Heart right ventricle (tissue), 16 donors: ENCODE data around the gene TRIM66. TPM values are rescaled to one million over a fixed set of nuclear protein-coding genes. Genes with fewer than 3 reads are reported as not detected.

Source experiments
- ATAC-seq, 8 donors: fragments of 200-7000 bp; cut with Tn5 transposase; one replicate each; pipeline ENCODE4 v1.9.1; 2020; ENCODE audit warnings: mild to moderate bottlenecking in 8 of 8, moderate library complexity in 8 of 8, moderate number of reproducible peaks in 1 of 8
- DNase-seq, 2 donors: peaks; one replicate each; pipeline ENCODE4 v3.0.0-alpha.2; 2020
- H3K27ac ChIP-seq, 10 donors: fragments of 200-600 bp; sonication (generic) in 2 of 10; one replicate each; pipeline versions ENCODE4 v1.5.0 to v1.8.0; 2020 to 2022; ENCODE audit warnings: mild to moderate bottlenecking in 3 of 10
- H3K27me3 ChIP-seq, 7 donors: fragments of 200-600 bp; one replicate each; pipeline ENCODE4 v1.8.0; 2021 to 2022; ENCODE audit warnings: mild to moderate bottlenecking in 2 of 7
- H3K36me3 ChIP-seq, 9 donors: fragments of 200-600 bp; sonication (generic) in 1 of 9; one replicate each; pipeline versions ENCODE4 v1.5.0 to v1.8.0; 2020 to 2022; ENCODE audit warnings: mild to moderate bottlenecking in 2 of 9
- H3K4me1 ChIP-seq, 9 donors: fragments of 200-600 bp; sonication (generic) in 1 of 9; one replicate each; pipeline versions ENCODE4 v1.5.0 to v1.8.0; 2020 to 2022; ENCODE audit warnings: mild to moderate bottlenecking in 4 of 9
- H3K4me3 ChIP-seq, 10 donors: fragments of 200-600 bp; sonication (generic) in 2 of 10; one replicate each; pipeline versions ENCODE4 v1.5.0 to v1.8.0; 2020 to 2022; ENCODE audit warnings: mild to moderate bottlenecking in 7 of 10, moderate library complexity in 2 of 10
- H3K9me3 ChIP-seq, 11 donors: fragments of 200-600 bp in 10 of 11; sonication (generic) in 2 of 11; one replicate each; pipeline versions ENCODE4 v1.5.0 to v1.8.0; 2013 to 2022; ENCODE audit warnings: mild to moderate bottlenecking in 2 of 11, control low read depth in 1 of 11, moderate library complexity in 1 of 11
- CTCF ChIP-seq, 9 donors: fragments of 200-600 bp; sonication (generic) in 2 of 9; IDR thresholded peaks; one replicate each; pipeline versions ENCODE4 v1.5.0 to v1.8.0; 2021 to 2022; ENCODE audit warnings: antibody characterized with exemption in 9 of 9, mild to moderate bottlenecking in 5 of 9, moderate library complexity in 1 of 9
- WGBS, 2 donors: extraction: QIAGEN DNeasy Blood & Tissue Kit; methylation state at CpG; one replicate each; pipeline ENCODE4 v1.1.7; 2013; ENCODE audit warnings: inconsistent platforms in 1 of 2; 5-methylcytosine and 5-hydroxymethylcytosine counted together
- intact Hi-C, 10 donors: fragments of 100-400 bp; cut with DNase I; formaldehyde crosslinking; loops; one replicate each; pipeline versions ENCODE4 v1.11.1 to v1.14.2; 2022
- polyA plus RNA-seq, 2 donors: library from polyadenylated mRNA; stranded (reverse); fragments of 200-250 nt; gene quantifications; one replicate each; pipeline ENCODE4 v1.2.3, GENCODE V29; 2013
- total RNA-seq, 10 donors: library from RNA; stranded (reverse); fragmentation: NEBNext Ultra II Directional in 3 of 10; extraction: Animal tissue kit (Norgen Biotek cat#: 25700) in 3 of 10; gene quantifications; one replicate each; pipeline versions ENCODE4 v1.2.1 to v1.2.4, GENCODE V29; 2021 to 2023
- donor health status: Arrhythmogenic right ventricular cardiomyopathy.
- donor health status: ischemic (EF 13 %, LVEDD 7.1; RV severe dilation, severe dysfunction).
- donor health status: healthy with polysubstance abuse.
- donor health status: DM: no; HTN: yes; CAD: no.
- donor health status: DM: no; HTN: no; CAD: no.
- donor health status: ischemic (EF 25% LVEDD 6.9; RV normal size, moderate dysfunction).
- donor health status: ischemic (EF 25% LVEDD 5.7; RV mildly dilated, moderate dysfunction).
- donor health status: healthy.
- donor health status: DM: yes; HTN: yes; CAD: no.
- donor health status: Ischemic cardiomyopathy.
- donor health status: ischemic (EF 35%, LVEDD 5.7; RV mildly dilated, moderate dysfunction).
- donor health status: nonischemic (EF 11% LVEDD 7.7; RV severe dilation, severe dysfunction).
- donor health status: DM: yes; HTN: yes; CAD: no.
- donor health status: PGD.
- donor health status: ischemic (EF 29% LVEDD 5.4; RV normal size, mild dysfunction).
- donor health status: nonischemic (EF 23%, LVEDD 6.1; RV moderate dilation, normal function).

TRIM66 gene
- total and polyA plus RNA-seq, 12 donors: 0.33 to 7.4 (median 2.8) TPM

- 97 to 99% methylated on average over 4 of the region's 4 CpGs for WGBS, 2 donors
- DNase-seq (no peak), ATAC-seq (no peak)
- intact Hi-C loops: no loop called here
- peaks cover 0 to 94% (median 9%) of the 10 kb centered on the region in 9 donors for H3K36me3 ChIP-seq
- H3K27me3 ChIP-seq: no peaks in the 10 kb centered on the region
- H3K4me3 ChIP-seq: no peak overlapping the region
- no peaks in the 10 kb centered on the region for H3K4me1 ChIP-seq
- no peaks in the 10 kb centered on the region for H3K9me3 ChIP-seq
- TF ChIP-seq CTCF (IDR thresholded peaks at IDR 0.05): no peak
- no peak overlapping the region for H3K27ac ChIP-seq
Observed at GRCh38 chr11:8646873-8647272, 35.6 kb downstream of the TRIM66 start.

- Histone ChIP-seq H3K36me3 (peaks cover 0 to 96% (median 9%) of the 10 kb centered on the region in 9 donors), H3K4me3 (no peak overlapping the region), H3K27me3 (no peaks in the 10 kb centered on the region), H3K27ac (no peak overlapping the region), H3K4me1 (no peaks in the 10 kb centered on the region), H3K9me3 (no peaks in the 10 kb centered on the region)
- no peak for TF ChIP-seq CTCF (IDR thresholded peaks at IDR 0.05)
- no peak for DNase-seq
- ATAC-seq: no peak
- WGBS, 2 donors: 77 to 79% methylated on average over 5 of the region's 5 CpGs
- intact Hi-C loops: no loop called here
Observed at GRCh38 chr11:8642196-8642841, 40.1 kb downstream of the TRIM66 start.

GRCh38 chr11:8641332-8641731 lies 41.1 kb downstream of the TRIM66 start:
- intact Hi-C loops: no loop called here
- TF ChIP-seq CTCF (IDR thresholded peaks at IDR 0.05): no peak
- Histone ChIP-seq H3K27ac (no peak overlapping the region), H3K4me3 (no peak overlapping the region), H3K9me3 (peaks cover 0 to 5% (median 0%) of the 10 kb centered on the region in 11 donors), H3K27me3 (no peaks in the 10 kb centered on the region), H3K36me3 (peaks cover 0 to 97% (median 7%) of the 10 kb centered on the region in 9 donors), H3K4me1 (no peaks in the 10 kb centered on the region)
- 91 to 97% methylated on average over 2 of the region's 2 CpGs for WGBS, 2 donors
- DNase-seq (no peak), ATAC-seq (no peak)

GRCh38 chr11:8640267-8640906 lies 42.1 kb downstream of the TRIM66 start:
- Histone ChIP-seq H3K4me3 (no peak overlapping the region), H3K4me1 (no peaks in the 10 kb centered on the region), H3K9me3 (peaks cover 0 to 14% (median 0%) of the 10 kb centered on the region in 11 donors), H3K27me3 (no peaks in the 10 kb centered on the region), H3K27ac (no peak overlapping the region), H3K36me3 (peaks cover 0 to 97% (median 0%) of the 10 kb centered on the region in 9 donors)
- WGBS, 2 donors: 47 to 50% methylated on average over 5 of the region's 5 CpGs
- ATAC-seq (no peak), DNase-seq (no peak)
- no peak for TF ChIP-seq CTCF (IDR thresholded peaks at IDR 0.05)
- intact Hi-C loops: no loop called here
